ENCODE data around the gene ATOH7. TPM values are rescaled to one million over a fixed set of nuclear protein-coding genes. Genes with fewer than 3 reads are reported as not detected.

Gene ATOH7
- total RNA-seq, 3 donors from 2014 or later: 0.64 TPM; not detected in 2

GRCh38 chr10:68235581-68235980, 3.7 kb upstream of the ATOH7 start:
- Histone ChIP-seq H3K4me3 (no peak overlapping the region), H3K36me3 (no peaks in the 10 kb centered on the region), H3K27me3 (no peaks in the 10 kb centered on the region), H3K4me1 (no peaks in the 10 kb centered on the region), H3K9me3 (no peaks in the 10 kb centered on the region), H3K27ac (no peak overlapping the region)
- no peak for TF ChIP-seq POLR2A (IDR thresholded peaks at IDR 0.05)
- TF ChIP-seq POLR2AphosphoS5 (IDR thresholded peaks at IDR 0.05): no peak
- no peak for DNase-seq (ENCODE audit: low spot score in 2 of 2)
- intact Hi-C loops (cut with DNase I; ENCODE audit: low total_unique reads): no loop called here

DNA sequence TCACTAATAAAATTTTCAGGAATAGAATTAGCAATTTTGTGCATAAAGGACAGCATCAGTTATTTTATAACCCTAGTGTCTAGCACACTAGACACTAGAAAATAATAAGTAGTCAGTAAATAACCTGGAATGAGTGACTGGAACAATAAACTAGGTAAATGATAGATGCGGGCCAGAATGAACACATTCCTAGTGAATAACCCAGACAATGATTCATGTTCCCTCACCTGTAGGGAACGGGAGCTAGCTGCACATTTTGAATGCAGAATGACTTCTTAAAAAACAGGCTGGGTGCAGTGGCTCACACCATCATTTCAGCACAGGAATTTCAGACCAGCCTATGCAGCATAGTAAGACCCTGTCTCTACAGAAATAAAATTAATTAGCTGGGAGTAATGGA, 3.2 kb upstream of the ATOH7 start:
- no peak for TF ChIP-seq POLR2A (IDR thresholded peaks at IDR 0.05)
- TF ChIP-seq, protein P1, sequence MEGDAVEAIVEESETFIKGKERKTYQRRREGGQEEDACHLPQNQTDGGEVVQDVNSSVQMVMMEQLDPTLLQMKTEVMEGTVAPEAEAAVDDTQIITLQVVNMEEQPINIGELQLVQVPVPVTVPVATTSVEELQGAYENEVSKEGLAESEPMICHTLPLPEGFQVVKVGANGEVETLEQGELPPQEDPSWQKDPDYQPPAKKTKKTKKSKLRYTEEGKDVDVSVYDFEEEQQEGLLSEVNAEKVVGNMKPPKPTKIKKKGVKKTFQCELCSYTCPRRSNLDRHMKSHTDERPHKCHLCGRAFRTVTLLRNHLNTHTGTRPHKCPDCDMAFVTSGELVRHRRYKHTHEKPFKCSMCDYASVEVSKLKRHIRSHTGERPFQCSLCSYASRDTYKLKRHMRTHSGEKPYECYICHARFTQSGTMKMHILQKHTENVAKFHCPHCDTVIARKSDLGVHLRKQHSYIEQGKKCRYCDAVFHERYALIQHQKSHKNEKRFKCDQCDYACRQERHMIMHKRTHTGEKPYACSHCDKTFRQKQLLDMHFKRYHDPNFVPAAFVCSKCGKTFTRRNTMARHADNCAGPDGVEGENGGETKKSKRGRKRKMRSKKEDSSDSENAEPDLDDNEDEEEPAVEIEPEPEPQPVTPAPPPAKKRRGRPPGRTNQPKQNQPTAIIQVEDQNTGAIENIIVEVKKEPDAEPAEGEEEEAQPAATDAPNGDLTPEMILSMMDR (IDR thresholded peaks at IDR 0.05): no peak
- TF ChIP-seq POLR2AphosphoS5 (IDR thresholded peaks at IDR 0.05): no peak
- H3K4me1 ChIP-seq: no peaks in the 10 kb centered on the region
- DNase-seq (ENCODE audit: low spot score in 2 of 2): no peak
- no peaks in the 10 kb centered on the region for H3K27me3 ChIP-seq
- no peak overlapping the region for H3K27ac ChIP-seq
- H3K4me3 ChIP-seq: no peak overlapping the region
- H3K36me3 ChIP-seq: no peaks in the 10 kb centered on the region
- intact Hi-C loops (cut with DNase I; ENCODE audit: low total_unique reads): no loop called here
- H3K9me3 ChIP-seq: no peaks in the 10 kb centered on the region

GRCh38 chr10:68233046-68233445, 1.1 kb upstream of the ATOH7 start:
- DNase-seq (ENCODE audit: low spot score in 2 of 2): no peak
- Histone ChIP-seq H3K4me1 (no peaks in the 10 kb centered on the region), H3K9me3 (no peaks in the 10 kb centered on the region), H3K4me3 (no peak overlapping the region), H3K27me3 (no peaks in the 10 kb centered on the region), H3K27ac (no peak overlapping the region), H3K36me3 (no peaks in the 10 kb centered on the region)
- TF ChIP-seq POLR2AphosphoS5 (IDR thresholded peaks at IDR 0.05) (no peak), POLR2A (IDR thresholded peaks at IDR 0.05) (no peak)
- TF ChIP-seq, protein P1 (IDR thresholded peaks at IDR 0.05): no peak
- intact Hi-C loops (cut with DNase I; ENCODE audit: low total_unique reads): no loop called here

DNA sequence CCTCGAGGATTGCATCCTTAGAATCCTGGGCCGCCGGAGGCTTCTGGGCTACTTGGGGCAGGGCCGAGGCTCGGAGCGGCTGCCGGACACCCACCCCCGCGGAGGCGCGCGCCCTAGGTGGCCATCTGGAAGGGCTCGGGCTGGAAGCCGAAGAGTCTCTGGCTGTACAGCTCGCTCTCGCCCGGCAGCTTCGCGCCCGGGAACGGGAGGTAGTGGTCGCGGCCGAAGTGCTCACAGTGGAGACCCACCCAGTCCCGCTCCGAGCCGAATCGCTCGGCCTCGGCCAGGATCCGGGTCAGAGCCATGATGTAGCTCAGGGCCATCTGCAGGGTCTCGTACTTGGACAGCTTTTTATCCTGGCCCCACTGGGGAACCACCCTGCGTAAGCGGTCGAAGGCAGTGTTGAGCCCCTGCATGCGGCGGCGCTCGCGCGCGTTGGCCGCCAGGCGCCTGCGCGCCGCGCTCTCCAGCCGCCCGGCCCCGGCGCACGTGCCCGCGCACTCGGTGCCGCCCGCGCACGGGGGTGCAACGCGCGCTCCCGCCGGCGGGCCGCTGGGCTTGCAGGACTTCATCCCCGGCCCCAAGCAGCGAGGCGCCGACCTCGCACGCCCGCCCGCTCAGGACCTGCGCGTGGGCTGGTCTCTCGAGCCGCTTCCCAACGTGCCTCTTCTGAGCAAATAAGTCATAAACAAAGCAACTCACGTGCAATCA, 652 bp downstream of the ATOH7 start:
- Histone ChIP-seq H3K27ac (peak overlapping the region; percentile 57 to 79), H3K9me3 (no peaks in the 10 kb centered on the region), H3K27me3 (no peaks in the 10 kb centered on the region), H3K36me3 (no peaks in the 10 kb centered on the region), H3K4me1 (no peaks in the 10 kb centered on the region), H3K4me3 (peak overlapping the region; percentile 45 to 79 (median 61))
- no peak for TF ChIP-seq POLR2AphosphoS5 (IDR thresholded peaks at IDR 0.05)
- no peak for TF ChIP-seq POLR2A (IDR thresholded peaks at IDR 0.05)
- TF ChIP-seq, protein P1 (IDR thresholded peaks at IDR 0.05): no peak
- peak in 1 of 2 donors; percentile 19 for DNase-seq (ENCODE audit: low spot score in 2 of 2)
- intact Hi-C loops (cut with DNase I; ENCODE audit: low total_unique reads): no loop called here

GRCh38 chr10:68230268-68230667, 1.6 kb downstream of the ATOH7 start:
- Histone ChIP-seq H3K9me3 (no peaks in the 10 kb centered on the region), H3K4me3 (no peak overlapping the region), H3K4me1 (no peaks in the 10 kb centered on the region), H3K27ac (no peak overlapping the region), H3K27me3 (no peaks in the 10 kb centered on the region), H3K36me3 (no peaks in the 10 kb centered on the region)
- intact Hi-C loops (cut with DNase I; ENCODE audit: low total_unique reads): no loop called here
- no peak for DNase-seq (ENCODE audit: low spot score in 2 of 2)
- TF ChIP-seq POLR2A (IDR thresholded peaks at IDR 0.05): no peak
- no peak for TF ChIP-seq POLR2AphosphoS5 (IDR thresholded peaks at IDR 0.05)
- TF ChIP-seq, protein P1 (IDR thresholded peaks at IDR 0.05): no peak

Data from breast epithelium (tissue), 4 donors.